ENCODE data around the gene NFIC.
"Not testable (repeated sequence)": the region's sequence is repeated elsewhere in the genome, so short reads cannot be mapped to it uniquely, and the experiment has no call there.

GRCh38 chr19:3508121-3508661, 141.8 kb downstream of the NFIC start:
- TF ChIP-seq MAFK (IDR thresholded peaks at IDR 0.05; ENCODE audit: low read depth, low read length); CTCF (conservative IDR thresholded peaks at IDR 0.05; ENCODE audit: low read depth, low read length); POLR2A (IDR thresholded peaks at IDR 0.05; ENCODE audit: low read depth, low read length); USF2 (IDR thresholded peaks at IDR 0.05; ENCODE audit: low read depth, low read length); ELK1 (IDR thresholded peaks at IDR 0.05; ENCODE audit: borderline replicate concordance, low read depth, low read length); RAD21 (IDR thresholded peaks at IDR 0.05; ENCODE audit: low read length); FOS (IDR thresholded peaks at IDR 0.05; ENCODE audit: low read depth, low read length); RFX5 (IDR thresholded peaks at IDR 0.05; ENCODE audit: low read depth, low read length); CEBPB (IDR thresholded peaks at IDR 0.05; ENCODE audit: low read depth, low read length); RCOR1 (IDR thresholded peaks at IDR 0.05; ENCODE audit: insufficient replicate concordance, low read length); BHLHE40 (IDR thresholded peaks at IDR 0.05; ENCODE audit: low read depth, low read length); NFE2L2 (IDR thresholded peaks at IDR 0.05; ENCODE audit: low read depth, low read length); SMC3 (IDR thresholded peaks at IDR 0.05; ENCODE audit: low read depth, low read length); MAZ (IDR thresholded peaks at IDR 0.05; ENCODE audit: borderline replicate concordance, low read depth, low read length): not testable (repeated sequence)
